SU-DHL-6 (cell line): ENCODE measurements around the gene SYT13.

Experiments used
- CTCF ChIP-seq: fragments of 200-600 bp; sonication (generic); IDR thresholded peaks from one replicate; pipeline ENCODE4 v1.5.1; 2017; ENCODE audit warnings: antibody characterized with exemption, mild to moderate bottlenecking, low read length, moderate library complexity; ENCODE audit not compliant: insufficient read depth, poor library complexity, severe bottlenecking
- EZH2phosphoT487 ChIP-seq: fragments of 200-600 bp; sonication (generic), shearing (Covaris generic); conservative IDR thresholded peaks from 2 replicates; pipeline ENCODE4 v1.6.1; 2018; ENCODE audit warnings: mild to moderate bottlenecking, antibody characterized with exemption, low read length, moderate library complexity, mixed read lengths

- no peak for TF ChIP-seq CTCF
- no peak for TF ChIP-seq EZH2phosphoT487
These were observed 68.2 kb downstream of the SYT13 start for GRCh38 chr11:45217991-45218390.
